HEK293 (cell line): ENCODE results near the gene FAM120C.

Experiments used
- BCL11A ChIP-seq: fragments of 450-650 bp; formaldehyde crosslinking; IDR thresholded peaks from 2 replicates; pipeline ENCODE4 v1.5.1; 2016; ENCODE audit warnings: low read depth, missing biosample characterization, missing genetic modification characterization
- GFI1B ChIP-seq: fragments of 450-650 bp; formaldehyde crosslinking; IDR thresholded peaks from 2 replicates; pipeline ENCODE4 v1.5.1; 2016; ENCODE audit warnings: missing biosample characterization, missing genetic modification characterization
- GLIS1 ChIP-seq: fragments of 450-650 bp; formaldehyde crosslinking; IDR thresholded peaks from 2 replicates; pipeline ENCODE4 v1.5.1; 2016; ENCODE audit warnings: missing biosample characterization, missing genetic modification characterization
- KLF10 ChIP-seq: fragments of 450-650 bp; IDR thresholded peaks from 2 replicates; pipeline ENCODE4 v1.5.1; 2018; ENCODE audit warnings: missing biosample characterization, mild to moderate bottlenecking, missing genetic modification characterization
- KLF9 ChIP-seq: fragments of 450-650 bp; formaldehyde crosslinking; IDR thresholded peaks from 2 replicates; pipeline ENCODE4 v1.5.1; 2016; ENCODE audit warnings: missing biosample characterization, missing genetic modification characterization, low read depth
- MZF1 ChIP-seq: fragments of 450-650 bp; formaldehyde crosslinking; IDR thresholded peaks from 2 replicates; pipeline ENCODE4 v1.5.1; 2017; ENCODE audit warnings: missing biosample characterization, missing genetic modification characterization, borderline replicate concordance
- OSR2 ChIP-seq: fragments of 450-650 bp; formaldehyde crosslinking; IDR thresholded peaks from 2 replicates; pipeline ENCODE4 v1.5.1; 2016; ENCODE audit warnings: missing biosample characterization, missing genetic modification characterization
- RBAK ChIP-seq: fragments of 450-650 bp; formaldehyde crosslinking; IDR thresholded peaks from 2 replicates; pipeline ENCODE4 v1.5.1; 2016; ENCODE audit warnings: missing biosample characterization, missing genetic modification characterization
- ZBTB20 ChIP-seq: fragments of 450-650 bp; formaldehyde crosslinking; IDR thresholded peaks from 2 replicates; pipeline ENCODE4 v1.5.1; 2016; ENCODE audit warnings: missing biosample characterization, missing genetic modification characterization
- ZIC2 ChIP-seq: fragments of 450-650 bp; formaldehyde crosslinking; IDR thresholded peaks from 2 replicates; pipeline ENCODE4 v1.5.1; 2016; ENCODE audit warnings: missing biosample characterization, missing genetic modification characterization
- ZNF121 ChIP-seq: fragments of 450-650 bp; formaldehyde crosslinking; IDR thresholded peaks from 2 replicates; pipeline ENCODE4 v1.5.1; 2016; ENCODE audit warnings: missing biosample characterization, missing genetic modification characterization
- ZNF146 ChIP-seq: fragments of 450-650 bp; formaldehyde crosslinking; IDR thresholded peaks from 2 replicates; pipeline ENCODE4 v1.5.1; 2016; ENCODE audit warnings: missing biosample characterization, missing genetic modification characterization
- ZNF157 ChIP-seq: fragments of 450-650 bp; formaldehyde crosslinking; IDR thresholded peaks from 2 replicates; pipeline ENCODE4 v1.5.1; 2016; ENCODE audit warnings: missing biosample characterization, missing genetic modification characterization
- ZNF16 ChIP-seq: fragments of 450-650 bp; formaldehyde crosslinking; IDR thresholded peaks from 2 replicates; pipeline ENCODE4 v1.5.1; 2016; ENCODE audit warnings: low read depth, missing biosample characterization, missing genetic modification characterization
- ZNF211 ChIP-seq: fragments of 450-650 bp; formaldehyde crosslinking; IDR thresholded peaks from 2 replicates; pipeline ENCODE4 v1.5.1; 2016; ENCODE audit warnings: low read depth, missing biosample characterization, missing genetic modification characterization
- ZNF280C ChIP-seq: fragments of 450-650 bp; formaldehyde crosslinking; IDR thresholded peaks from 2 replicates; pipeline ENCODE4 v1.5.1; 2016; ENCODE audit warnings: missing biosample characterization, missing genetic modification characterization
- ZNF335 ChIP-seq: fragments of 450-650 bp; formaldehyde crosslinking; conservative IDR thresholded peaks from 2 replicates; pipeline ENCODE4 v1.5.1; 2016; ENCODE audit warnings: missing biosample characterization, missing genetic modification characterization
- ZNF398 ChIP-seq: fragments of 450-650 bp; formaldehyde crosslinking; IDR thresholded peaks from 2 replicates; pipeline ENCODE4 v1.5.1; 2017; ENCODE audit warnings: missing biosample characterization, missing genetic modification characterization
- ZNF433 ChIP-seq: fragments of 450-650 bp; formaldehyde crosslinking; IDR thresholded peaks from 2 replicates; pipeline ENCODE4 v1.5.1; 2016; ENCODE audit warnings: missing biosample characterization, missing genetic modification characterization, low read depth
- ZNF48 ChIP-seq: fragments of 450-650 bp; formaldehyde crosslinking; IDR thresholded peaks from 2 replicates; pipeline ENCODE4 v1.5.1; 2016; ENCODE audit warnings: missing biosample characterization, missing genetic modification characterization
- ZNF529 ChIP-seq: fragments of 450-650 bp; formaldehyde crosslinking; IDR thresholded peaks from 2 replicates; pipeline ENCODE4 v1.5.1; 2017; ENCODE audit warnings: missing genetic modification characterization, missing biosample characterization; ENCODE audit not compliant: insufficient replicate concordance
- ZNF555 ChIP-seq: fragments of 450-650 bp; formaldehyde crosslinking; conservative IDR thresholded peaks from 2 replicates; pipeline ENCODE4 v1.5.1; 2017; ENCODE audit warnings: missing biosample characterization, mild to moderate bottlenecking, missing genetic modification characterization, inconsistent platforms
- ZNF639 ChIP-seq: fragments of 450-650 bp; formaldehyde crosslinking; IDR thresholded peaks from 2 replicates; pipeline ENCODE4 v1.5.1; 2016; ENCODE audit warnings: missing biosample characterization, missing genetic modification characterization
- ZNF837 ChIP-seq: fragments of 450-650 bp; formaldehyde crosslinking; IDR thresholded peaks from 2 replicates; pipeline ENCODE4 v1.5.1; 2016; ENCODE audit warnings: missing biosample characterization, missing genetic modification characterization
- ZSCAN30 ChIP-seq: fragments of 450-650 bp; IDR thresholded peaks from 2 replicates; pipeline ENCODE4 v1.5.1; 2018; ENCODE audit warnings: missing biosample characterization, mild to moderate bottlenecking, missing genetic modification characterization, moderate library complexity
- TF ChIP-seq, protein P1 (sequence below): fragments of 450-650 bp; formaldehyde crosslinking; IDR thresholded peaks from 2 replicates; pipeline ENCODE4 v1.5.1; 2016; ENCODE audit warnings: missing biosample characterization, missing genetic modification characterization
- TF ChIP-seq, protein P2 (sequence below): fragments of 450-650 bp; formaldehyde crosslinking; IDR thresholded peaks from 2 replicates; pipeline ENCODE4 v1.5.1; 2017; ENCODE audit warnings: missing biosample characterization, missing genetic modification characterization
- TF ChIP-seq, protein P3 (sequence below): fragments of 450-650 bp; formaldehyde crosslinking; IDR thresholded peaks from 2 replicates; pipeline ENCODE4 v1.5.1; 2016; ENCODE audit warnings: missing biosample characterization, missing genetic modification characterization

The FAM120C gene

GRCh38 chrX:54182194-54182863 lies 725 bp downstream of the FAM120C start (continued):
- TF ChIP-seq, protein P1, sequence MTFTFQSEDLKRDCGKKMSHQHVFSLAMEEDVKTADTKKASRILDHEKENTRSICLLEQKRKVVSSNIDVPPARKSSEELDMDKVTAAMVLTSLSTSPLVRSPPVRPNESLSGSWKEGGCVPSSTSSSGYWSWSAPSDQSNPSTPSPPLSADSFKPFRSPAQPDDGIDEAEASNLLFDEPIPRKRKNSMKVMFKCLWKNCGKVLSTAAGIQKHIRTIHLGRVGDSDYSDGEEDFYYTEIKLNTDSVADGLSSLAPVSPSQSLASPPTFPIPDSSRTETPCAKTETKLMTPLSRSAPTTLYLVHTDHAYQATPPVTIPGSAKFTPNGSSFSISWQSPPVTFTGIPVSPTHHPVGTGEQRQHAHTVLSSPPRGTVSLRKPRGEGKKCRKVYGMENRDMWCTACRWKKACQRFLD: no peak
- TF ChIP-seq KLF9 (tag by site-specific recombination) (peak; percentile 26; the same call in 1 of the 2 replicates), ZNF837 (tag by site-specific recombination) (peak; percentile 73; the same call in 1 of the 2 replicates), ZNF121 (tag by site-specific recombination) (no peak), OSR2 (no peak), GLIS1 (tag by site-specific recombination) (peak; percentile 33), MZF1 (tag by site-specific recombination) (no peak), ZNF529 (tag by site-specific recombination) (no peak), ZNF335 (tag by site-specific recombination) (peak; percentile 80), ZNF146 (tag by site-specific recombination) (no peak), ZNF398 (peak; percentile 71), ZNF16 (no peak), ZSCAN30 (tag by site-specific recombination) (peak; percentile 49; the same call in 1 of the 2 replicates), BCL11A (tag by site-specific recombination) (no peak), ZIC2 (no peak), ZBTB20 (tag by site-specific recombination) (peak; percentile 68; the same call in 1 of the 2 replicates), ZNF157 (tag by site-specific recombination) (no peak), ZNF48 (tag by site-specific recombination) (no peak), ZNF211 (no peak), RBAK (tag by site-specific recombination) (no peak), ZNF433 (no peak), GFI1B (tag by site-specific recombination) (no peak), ZNF555 (tag by site-specific recombination) (no peak), KLF10 (tag by site-specific recombination) (no peak), ZNF280C (tag by site-specific recombination) (no peak), ZNF639 (0 out of 2 replicates have a peak, but pooled peaks have one; percentile 18)
- TF ChIP-seq, protein P2, sequence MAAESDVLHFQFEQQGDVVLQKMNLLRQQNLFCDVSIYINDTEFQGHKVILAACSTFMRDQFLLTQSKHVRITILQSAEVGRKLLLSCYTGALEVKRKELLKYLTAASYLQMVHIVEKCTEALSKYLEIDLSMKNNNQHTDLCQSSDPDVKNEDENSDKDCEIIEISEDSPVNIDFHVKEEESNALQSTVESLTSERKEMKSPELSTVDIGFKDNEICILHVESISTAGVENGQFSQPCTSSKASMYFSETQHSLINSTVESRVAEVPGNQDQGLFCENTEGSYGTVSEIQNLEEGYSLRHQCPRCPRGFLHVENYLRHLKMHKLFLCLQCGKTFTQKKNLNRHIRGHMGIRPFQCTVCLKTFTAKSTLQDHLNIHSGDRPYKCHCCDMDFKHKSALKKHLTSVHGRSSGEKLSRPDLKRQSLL (tag by site-specific recombination): no peak
- TF ChIP-seq, protein P3, sequence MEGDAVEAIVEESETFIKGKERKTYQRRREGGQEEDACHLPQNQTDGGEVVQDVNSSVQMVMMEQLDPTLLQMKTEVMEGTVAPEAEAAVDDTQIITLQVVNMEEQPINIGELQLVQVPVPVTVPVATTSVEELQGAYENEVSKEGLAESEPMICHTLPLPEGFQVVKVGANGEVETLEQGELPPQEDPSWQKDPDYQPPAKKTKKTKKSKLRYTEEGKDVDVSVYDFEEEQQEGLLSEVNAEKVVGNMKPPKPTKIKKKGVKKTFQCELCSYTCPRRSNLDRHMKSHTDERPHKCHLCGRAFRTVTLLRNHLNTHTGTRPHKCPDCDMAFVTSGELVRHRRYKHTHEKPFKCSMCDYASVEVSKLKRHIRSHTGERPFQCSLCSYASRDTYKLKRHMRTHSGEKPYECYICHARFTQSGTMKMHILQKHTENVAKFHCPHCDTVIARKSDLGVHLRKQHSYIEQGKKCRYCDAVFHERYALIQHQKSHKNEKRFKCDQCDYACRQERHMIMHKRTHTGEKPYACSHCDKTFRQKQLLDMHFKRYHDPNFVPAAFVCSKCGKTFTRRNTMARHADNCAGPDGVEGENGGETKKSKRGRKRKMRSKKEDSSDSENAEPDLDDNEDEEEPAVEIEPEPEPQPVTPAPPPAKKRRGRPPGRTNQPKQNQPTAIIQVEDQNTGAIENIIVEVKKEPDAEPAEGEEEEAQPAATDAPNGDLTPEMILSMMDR (tag by site-specific recombination): no peak
